Gastroesophageal sphincter (tissue), 3 donors: Measurements from ENCODE around the gene PRKAR1B.

Experiments
- EP300 ChIP-seq: sonication (generic); formaldehyde crosslinking; IDR thresholded peaks from one replicate; pipeline ENCODE4 v1.6.1; 2017; ENCODE audit warnings: antibody characterized with exemption, mild to moderate bottlenecking
- TF ChIP-seq, protein P1 (sequence below), 4 experiments: fragments of 200-600 bp in 2 of 4; fragments of 450-650 bp in 2 of 4; sonication (generic) in 1 of 4; IDR thresholded peaks; one replicate each; pipeline ENCODE4 v1.5.1; 2017 to 2019; ENCODE audit warnings: antibody characterized with exemption in 4 of 4, mild to moderate bottlenecking in 2 of 4, moderate library complexity in 2 of 4

GRCh38 chr7:641966-642365 lies 85.1 kb downstream of the PRKAR1B start:
- TF ChIP-seq, protein P1, sequence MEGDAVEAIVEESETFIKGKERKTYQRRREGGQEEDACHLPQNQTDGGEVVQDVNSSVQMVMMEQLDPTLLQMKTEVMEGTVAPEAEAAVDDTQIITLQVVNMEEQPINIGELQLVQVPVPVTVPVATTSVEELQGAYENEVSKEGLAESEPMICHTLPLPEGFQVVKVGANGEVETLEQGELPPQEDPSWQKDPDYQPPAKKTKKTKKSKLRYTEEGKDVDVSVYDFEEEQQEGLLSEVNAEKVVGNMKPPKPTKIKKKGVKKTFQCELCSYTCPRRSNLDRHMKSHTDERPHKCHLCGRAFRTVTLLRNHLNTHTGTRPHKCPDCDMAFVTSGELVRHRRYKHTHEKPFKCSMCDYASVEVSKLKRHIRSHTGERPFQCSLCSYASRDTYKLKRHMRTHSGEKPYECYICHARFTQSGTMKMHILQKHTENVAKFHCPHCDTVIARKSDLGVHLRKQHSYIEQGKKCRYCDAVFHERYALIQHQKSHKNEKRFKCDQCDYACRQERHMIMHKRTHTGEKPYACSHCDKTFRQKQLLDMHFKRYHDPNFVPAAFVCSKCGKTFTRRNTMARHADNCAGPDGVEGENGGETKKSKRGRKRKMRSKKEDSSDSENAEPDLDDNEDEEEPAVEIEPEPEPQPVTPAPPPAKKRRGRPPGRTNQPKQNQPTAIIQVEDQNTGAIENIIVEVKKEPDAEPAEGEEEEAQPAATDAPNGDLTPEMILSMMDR (IDR thresholded peaks at IDR 0.05), result no peak
- TF ChIP-seq EP300, result no peak
